H1 (cell line): ENCODE data around the gene CDK9. TPM values are rescaled to one million over a fixed set of nuclear protein-coding genes. Genes with fewer than 3 reads are reported as not detected.

ENCODE experiments used
- CTCF ChIA-PET: fragments of 300-600 bp; sonication (Branson Sonifier 250); formaldehyde crosslinking; loops from one replicate; lab custom pipeline; 2021; ENCODE audit not compliant: partially characterized antibody; lab: Charles Lee
- POLR2A ChIA-PET: fragments of 300-600 bp; sonication (Branson Sonifier 250); formaldehyde crosslinking; loops from one replicate; lab custom pipeline; 2021; ENCODE audit warnings: inconsistent platforms; ENCODE audit not compliant: partially characterized antibody; lab: Charles Lee
- DNase-seq, 2 experiments: peaks; one replicate each; pipeline versions ENCODE4 v3.0.0 to v3.0.0-alpha.2; 2010 to 2022; ENCODE audit warnings: low spot score in 2 of 2, low read depth in 1 of 2, mixed read lengths in 1 of 2
- FAIRE-seq: peaks from 2 replicates; lab custom pipeline; 2011; peaks lifted over from hg19 to GRCh38; lab: Jason Lieb, UNC
- H2AFZ ChIP-seq: 2 replicates; pipeline ENCODE4 v1.8.1; 2012; ENCODE audit warnings: low read length, inconsistent platforms
- H2AK5ac ChIP-seq: 2 replicates; pipeline ENCODE4 v1.6.1; 2013; ENCODE audit warnings: low read depth, low read length
- H2BK120ac ChIP-seq: replicated peaks from 2 replicates; pipeline ENCODE3; 2013; ENCODE audit warnings: low read depth, low read length, inconsistent platforms
- H2BK12ac ChIP-seq: 2 replicates; pipeline ENCODE4 v1.6.1; 2013; ENCODE audit warnings: low read depth, low read length
- H2BK15ac ChIP-seq: 2 replicates; pipeline ENCODE4 v1.6.1; 2013; ENCODE audit warnings: low read length
- H2BK20ac ChIP-seq: 2 replicates; pipeline ENCODE4 v1.6.1; 2013; ENCODE audit warnings: low read length
- H2BK5ac ChIP-seq: 2 replicates; pipeline ENCODE4 v1.6.1; 2013; ENCODE audit warnings: low read depth, low read length
- H3K14ac ChIP-seq: 2 replicates; pipeline ENCODE4 v1.6.1; 2013; ENCODE audit warnings: inconsistent platforms; ENCODE audit not compliant: insufficient read length
- H3K18ac ChIP-seq: 2 replicates; pipeline ENCODE4 v1.6.1; 2013; ENCODE audit warnings: low read length; ENCODE audit errors: extremely low read depth
- H3K23ac ChIP-seq: 2 replicates; pipeline ENCODE4 v1.6.1; 2013; ENCODE audit warnings: inconsistent platforms; ENCODE audit not compliant: insufficient read length
- H3K23me2 ChIP-seq: 2 replicates; pipeline ENCODE4 v1.6.1; 2013; ENCODE audit warnings: low read depth, low read length
- H3K27ac ChIP-seq: 2 replicates; pipeline ENCODE4 v1.6.1; 2011; ENCODE audit warnings: low read depth, low read length, inconsistent platforms
- H3K27me3 ChIP-seq, 4 experiments: replicated peaks in 1 of 4; 1 replicate in 1 of 4; 2 replicates in 3 of 4; pipeline versions ENCODE4 v1.6.1 to v1.8.1; 2011 to 2013; ENCODE audit warnings: low read length in 3 of 4, mild to moderate bottlenecking in 3 of 4, inconsistent platforms in 2 of 4, mixed read lengths in 2 of 4, moderate library complexity in 1 of 4; ENCODE audit not compliant: control insufficient read depth in 3 of 4, insufficient read depth in 3 of 4; ENCODE audit errors: extremely low read depth in 1 of 4
- H3K36me3 ChIP-seq, 4 experiments: 2 replicates each; pipeline versions ENCODE4 v1.6.1 to v1.8.1; 2011 to 2013; ENCODE audit warnings: mild to moderate bottlenecking in 4 of 4, low read length in 3 of 4, moderate library complexity in 2 of 4, control low read depth in 1 of 4, inconsistent platforms in 1 of 4; ENCODE audit not compliant: insufficient read depth in 4 of 4, control insufficient read depth in 2 of 4
- H3K4ac ChIP-seq: replicated peaks from 2 replicates; pipeline ENCODE3; 2013; ENCODE audit warnings: low read length, low read depth, mixed read lengths, inconsistent platforms; ENCODE audit not compliant: insufficient read length
- H3K4me1 ChIP-seq, 4 experiments: replicated peaks in 1 of 4; 1 replicate in 1 of 4; 2 replicates in 3 of 4; pipeline versions ENCODE4 v1.6.1 to v1.8.1; 2011 to 2013; ENCODE audit warnings: low read length in 3 of 4, inconsistent platforms in 2 of 4, mixed read lengths in 1 of 4; ENCODE audit not compliant: insufficient read depth in 4 of 4, control insufficient read depth in 3 of 4
- H3K4me2 ChIP-seq, 2 experiments: 2 replicates each; pipeline versions ENCODE4 v1.6.1 to v1.8.1; 2011 to 2013; ENCODE audit warnings: low read depth in 2 of 2, low read length in 2 of 2, control low read depth in 1 of 2, inconsistent platforms in 1 of 2, mild to moderate bottlenecking in 1 of 2; ENCODE audit not compliant: insufficient read depth in 1 of 2
- H3K4me3 ChIP-seq, 4 experiments: fragments of 200-600, 300-600 bp in 1 of 4; sonication (generic), shearing (Covaris generic), sonication (Bioruptor Twin) in 1 of 4; 2 replicates each; pipeline versions ENCODE4 v1.5.1 to v1.8.1; 2011 to 2016; ENCODE audit warnings: low read length in 4 of 4, low read depth in 3 of 4, control low read depth in 2 of 4, inconsistent platforms in 2 of 4, mild to moderate bottlenecking in 2 of 4, mixed read lengths in 1 of 4, moderate library complexity in 1 of 4; ENCODE audit not compliant: insufficient read depth in 2 of 4; ENCODE audit errors: extremely low read depth in 1 of 4
- H3K56ac ChIP-seq: replicated peaks from 2 replicates; pipeline ENCODE3; 2013; ENCODE audit warnings: low read depth, mild to moderate bottlenecking, mixed read lengths, low read length, inconsistent platforms; ENCODE audit not compliant: insufficient read length
- H3K79me1 ChIP-seq: 2 replicates; pipeline ENCODE4 v1.6.1; 2013; ENCODE audit warnings: low read depth, low read length, control low read depth
- H3K79me2 ChIP-seq, 2 experiments: 2 replicates each; pipeline versions ENCODE4 v1.6.1 to v1.8.1; 2012 to 2013; ENCODE audit warnings: low read length in 2 of 2, mild to moderate bottlenecking in 2 of 2, inconsistent platforms in 1 of 2; ENCODE audit not compliant: insufficient read depth in 2 of 2, control insufficient read depth in 1 of 2
- H3K9ac ChIP-seq, 4 experiments: replicated peaks in 1 of 4; 1 replicate in 1 of 4; 2 replicates in 3 of 4; pipeline versions ENCODE4 v1.6.1 to v1.8.1; 2011 to 2013; ENCODE audit warnings: low read depth in 3 of 4, low read length in 3 of 4, control low read depth in 2 of 4, mild to moderate bottlenecking in 2 of 4, moderate library complexity in 2 of 4, inconsistent platforms in 1 of 4; ENCODE audit errors: extremely low read depth in 1 of 4
- H3K9me3 ChIP-seq, 2 experiments: 2 replicates each; pipeline versions ENCODE4 v1.6.1 to v1.8.1; 2012 to 2013; ENCODE audit warnings: mild to moderate bottlenecking in 2 of 2, moderate library complexity in 2 of 2, control low read depth in 1 of 2, inconsistent platforms in 1 of 2, low read depth in 1 of 2, low read length in 1 of 2, mixed read lengths in 1 of 2; ENCODE audit not compliant: insufficient read depth in 2 of 2
- H4K20me1 ChIP-seq, 2 experiments: replicated peaks in 1 of 2; 2 replicates each; pipeline versions ENCODE3 to v1.8.1; 2011 to 2013; ENCODE audit warnings: inconsistent platforms in 2 of 2, low read length in 2 of 2, mild to moderate bottlenecking in 1 of 2; ENCODE audit not compliant: insufficient read depth in 2 of 2, control insufficient read depth in 1 of 2
- H4K5ac ChIP-seq: 2 replicates; pipeline ENCODE4 v1.6.1; 2013; ENCODE audit warnings: low read length, low read depth, mixed read lengths, inconsistent platforms; ENCODE audit not compliant: insufficient read length
- H4K8ac ChIP-seq: 2 replicates; pipeline ENCODE4 v1.8.0; 2013; ENCODE audit warnings: mild to moderate bottlenecking, moderate library complexity, low read length, inconsistent platforms; ENCODE audit not compliant: insufficient read depth; ENCODE audit errors: extremely low read depth
- H4K91ac ChIP-seq: replicated peaks from 2 replicates; pipeline ENCODE3; 2013; ENCODE audit warnings: low read length, mixed read lengths, inconsistent platforms; ENCODE audit not compliant: insufficient read length
- BACH1 ChIP-seq: IDR thresholded peaks from 2 replicates; pipeline ENCODE4 v1.6.1; 2012; ENCODE audit warnings: low read length, improper control_type of control experiment
- CHD1 ChIP-seq: IDR thresholded peaks from 2 replicates; pipeline ENCODE4 v1.6.1; 2012; ENCODE audit warnings: low read depth, low read length, improper control_type of control experiment
- CTBP2 ChIP-seq: IDR thresholded peaks from 2 replicates; pipeline ENCODE4 v1.7.0; 2011; ENCODE audit warnings: borderline replicate concordance, mild to moderate bottlenecking, moderate library complexity, mixed read lengths, low read length; ENCODE audit not compliant: insufficient read depth, insufficient read length
- EGR1 ChIP-seq: IDR thresholded peaks from 2 replicates; pipeline ENCODE4 v1.6.1; 2011; ENCODE audit warnings: low read depth, low read length, borderline replicate concordance
- GTF2F1 ChIP-seq: IDR thresholded peaks from 2 replicates; pipeline ENCODE4 v1.6.1; 2012; ENCODE audit warnings: low read depth, low read length, improper control_type of control experiment, borderline replicate concordance
- JUND ChIP-seq: IDR thresholded peaks from 2 replicates; pipeline ENCODE4 v1.6.1; 2011; ENCODE audit warnings: mild to moderate bottlenecking, improper control_type of control experiment, low read length
- KDM5A ChIP-seq: fragments of 200-600 bp; IDR thresholded peaks from 2 replicates; pipeline ENCODE4 v1.7.1; 2012; ENCODE audit warnings: mild to moderate bottlenecking, low read length, inconsistent platforms, mixed read lengths
- MAFK ChIP-seq: IDR thresholded peaks from 2 replicates; pipeline ENCODE4 v1.6.1; 2012; ENCODE audit warnings: low read depth, mild to moderate bottlenecking, improper control_type of control experiment, low read length
- MAX ChIP-seq: IDR thresholded peaks from 2 replicates; pipeline ENCODE4 v1.6.1; 2012; ENCODE audit warnings: inconsistent platforms
- POU5F1 ChIP-seq: IDR thresholded peaks from 2 replicates; pipeline ENCODE4 v1.6.1; 2011; ENCODE audit warnings: low read depth, mild to moderate bottlenecking, low read length, moderate library complexity
- RAD21 ChIP-seq, 2 experiments: IDR thresholded peaks in 1 of 2; conservative IDR thresholded peaks in 1 of 2; 2 replicates each; pipeline ENCODE4 v1.6.1; 2011; ENCODE audit warnings: low read depth in 2 of 2, low read length in 2 of 2, improper control_type of control experiment in 1 of 2, inconsistent platforms in 1 of 2, mild to moderate bottlenecking in 1 of 2, moderate library complexity in 1 of 2
- SIX5 ChIP-seq: IDR thresholded peaks from 2 replicates; pipeline ENCODE4 v1.6.1; 2011; ENCODE audit warnings: mild to moderate bottlenecking, low read depth, low read length
- SP1 ChIP-seq: IDR thresholded peaks from 2 replicates; pipeline ENCODE4 v1.6.1; 2011; ENCODE audit warnings: low read depth, low read length
- TBP ChIP-seq: IDR thresholded peaks from 2 replicates; pipeline ENCODE4 v1.6.1; 2011; ENCODE audit warnings: low read depth, low read length, improper control_type of control experiment
- TCF12 ChIP-seq: IDR thresholded peaks from 2 replicates; pipeline ENCODE4 v1.6.1; 2011; ENCODE audit warnings: low read depth, mild to moderate bottlenecking, low read length
- WGBS, 2 experiments: shearing (Covaris generic) in 1 of 2; methylation state at CpG; one replicate each; pipeline versions ENCODE4 v1.1.6 to v1.1.7; 2013 to 2015; ENCODE audit warnings: low lambda C conversion rate in 2 of 2, mixed read lengths in 2 of 2, inconsistent platforms in 1 of 2, low coverage in 1 of 2, missing lambda C conversion rate in 1 of 2; ENCODE audit not compliant: insufficient replicate concordance in 2 of 2, insufficient coverage in 1 of 2, insufficient read length in 1 of 2; ENCODE audit errors: extremely low coverage in 1 of 2, missing lambda C conversion rate in 1 of 2; 5-methylcytosine and 5-hydroxymethylcytosine counted together
- polyA plus RNA-seq, 7 experiments: library from polyadenylated mRNA; depleted of rRNA in 3 of 7; stranded (reverse) in 5 of 7; unstranded in 2 of 7; fragments of >200 nt in 5 of 7; fragments of 200-250 nt in 2 of 7; gene quantifications; 1 replicate in 5 of 7; 2 replicates in 1 of 7; 4 replicates in 1 of 7; pipeline versions ENCODE4 v1.2.1 to v1.2.3, GENCODE V29; 2011 to 2013; ENCODE audit warnings: missing spikeins in 2 of 7, mixed read lengths in 2 of 7
- total RNA-seq: library from RNA; stranded (reverse); fragmentation: NEBNext Ultra II Directional; extraction: Animal tissue kit (Norgen Biotek cat#: 25700); gene quantifications from 2 replicates; pipeline ENCODE4 v1.2.1, GENCODE V29; 2021

CDK9 gene
- total and polyA plus RNA-seq, 2 of the 8 experiments (the other 6 are each of a cell fraction or from before 2014, with no cell fraction given): 69.1 to 87.5 TPM

GRCh38 chr9:127806871-127807270, 21.0 kb downstream of the CDK9 start:
- Histone ChIP-seq H4K20me1 (peaks cover 2 to 14% of the 10 kb centered on the region in 2 experiments), H3K9ac (no peak overlapping the region), H2AK5ac (no peak overlapping the region), H3K79me1 (peaks cover 7% of the 10 kb centered on the region), H3K4me1 (peaks cover 4 to 16% (median 13%) of the 10 kb centered on the region in 4 experiments; a peak in 6 of 7 replicates), H2BK120ac (no peak overlapping the region), H3K27me3 (no peaks in the 10 kb centered on the region), H4K8ac (no peak overlapping the region), H2BK20ac (no peak overlapping the region), H3K4ac (no peak overlapping the region), H4K5ac (no peak overlapping the region), H2BK12ac (no peak overlapping the region), H3K79me2 (peaks cover 0 to 15% of the 10 kb centered on the region in 2 experiments; a peak in 2 of 4 replicates), H3K18ac (no peak overlapping the region), H3K4me2 (no peak overlapping the region), H3K4me3 (no peak overlapping the region), H3K9me3 (no peaks in the 10 kb centered on the region), H3K14ac (no peak overlapping the region), H3K56ac (no peak overlapping the region), H3K27ac (no peak overlapping the region), H3K23ac (no peak overlapping the region), H2BK15ac (no peak overlapping the region), H2BK5ac (no peak overlapping the region), H3K23me2 (peaks cover 10% of the 10 kb centered on the region; the same call in 1 of the 2 replicates), H3K36me3 (peaks cover 4 to 11% (median 8%) of the 10 kb centered on the region in 4 experiments; a peak in 6 of 8 replicates), H2AFZ (no peak overlapping the region), H4K91ac (no peak overlapping the region)
- WGBS, 2 experiments: 94% methylated on average over 12 of the region's 14 CpGs; no CpG with 5 or more reads in 1 of the 2 experiments
- ChIA-PET POLR2A (interaction anchor here (1.9 to 10.3 kb wide), 2 partner anchors 11 to 18 kb away, joined by 10 to 140 read pairs; partner anchors contain the start of gene CDK9), CTCF (interaction anchor here (1.2 to 4.4 kb wide), 8 partner anchors 13 to 115 kb away, joined by 3 to 21 read pairs (median 7); no protein-coding TSS in a partner anchor)
- DNase-seq (no peak), FAIRE-seq (no peak)
- TF ChIP-seq BACH1 (no peak), CHD1 (no peak), RAD21 (IDR thresholded peaks at IDR 0.05 in 1 of 2, conservative IDR thresholded peaks at IDR 0.05 in 1 of 2; ENCODE audit: low read depth in 2 of 2, low read length in 2 of 2) (no peak), TCF12 (no peak), JUND (no peak), CTBP2 (no peak), KDM5A (no peak), MAX (no peak), POU5F1 (no peak), SP1 (no peak), EGR1 (no peak), MAFK (no peak), SIX5 (no peak), TBP (no peak), GTF2F1 (no peak)
